Left renal pelvis (tissue), 4 donors: ENCODE results near the gene FASN. TPM values are rescaled to one million over a fixed set of nuclear protein-coding genes. Genes with fewer than 3 reads are reported as not detected.
A peak's percentile ranks its signal among the peaks of the same experiment; 100 is the strongest.
"Not testable (repeated sequence)": the region's sequence is repeated elsewhere in the genome, so short reads cannot be mapped to it uniquely, and the experiment has no call there.

Experiments
- DNase-seq, 4 donors: peaks; one replicate each; pipeline ENCODE4 v3.0.0-alpha.2; 2013; ENCODE audit warnings: low read depth in 4 of 4, low spot score in 3 of 4
- polyA plus RNA-seq, 4 donors: library from polyadenylated mRNA; unstranded; fragments of 120-200 nt; gene quantifications; one replicate each; pipeline ENCODE4 v1.2.1, GENCODE V29; 2013; ENCODE audit not compliant: insufficient read length in 4 of 4

Gene FASN
- 10 to 100 TPM; 30.3 to 56.9 (median 38.0) TPM for polyA plus RNA-seq

- DNase-seq, result peak; percentile 81 to 88 (median 88)
These were observed at the start of gene FASN for GRCh38 chr17:82098169-82098938. Gene FASN (minus strand): TSS chr17:82098236. CDS start chr17:82096445, 1,791 bp downstream.

- DNase-seq, result no peak
These were observed 48.9 kb upstream of the FASN start for GRCh38 chr17:82146663-82147654.

GRCh38 chr17:82145550-82146155, 47.6 kb upstream of the FASN start:
- no peak for DNase-seq

- no peak for DNase-seq
These were observed 45.3 kb upstream of the FASN start for GRCh38 chr17:82143333-82143732.

- not testable (repeated sequence) for DNase-seq
These were observed 41.9 kb upstream of the FASN start for GRCh38 chr17:82139961-82140360.

- DNase-seq, result no peak
These were observed 40.5 kb upstream of the FASN start for GRCh38 chr17:82138511-82138992.

- DNase-seq, result no peak
These were observed 36.1 kb upstream of the FASN start for GRCh38 chr17:82134101-82134500.

- not testable (repeated sequence) for DNase-seq
These were observed 35.3 kb upstream of the FASN start for GRCh38 chr17:82133166-82133953.

GRCh38 chr17:82129095-82129494, 31.1 kb upstream of the FASN start:
- no peak for DNase-seq

- DNase-seq, result no peak
These were observed 30.3 kb upstream of the FASN start for GRCh38 chr17:82128287-82128686.

- DNase-seq, result no peak
These were observed 29.7 kb upstream of the FASN start for GRCh38 chr17:82127704-82128103.

GRCh38 chr17:82127315-82127595, 29.2 kb upstream of the FASN start:
- no peak for DNase-seq

- no peak for DNase-seq
These were observed 28.7 kb upstream of the FASN start for GRCh38 chr17:82126556-82127314.

- no peak for DNase-seq
These were observed 26.1 kb upstream of the FASN start for GRCh38 chr17:82124101-82124500.

- DNase-seq, result no peak
These were observed 23.9 kb upstream of the FASN start for GRCh38 chr17:82121660-82122629.

GRCh38 chr17:82121246-82121645, 23.2 kb upstream of the FASN start:
- no peak for DNase-seq

- no peak for DNase-seq
These were observed 22.1 kb upstream of the FASN start for GRCh38 chr17:82120148-82120547.

GRCh38 chr17:82118815-82119380, 20.9 kb upstream of the FASN start:
- no peak for DNase-seq
